Measurements from ENCODE around the gene PRKCH. TPM values are rescaled to one million over a fixed set of nuclear protein-coding genes. Genes with fewer than 3 reads are reported as not detected.

The PRKCH gene
- total RNA-seq, 1 donor from 2014 or later: 9.0 TPM

DNA sequence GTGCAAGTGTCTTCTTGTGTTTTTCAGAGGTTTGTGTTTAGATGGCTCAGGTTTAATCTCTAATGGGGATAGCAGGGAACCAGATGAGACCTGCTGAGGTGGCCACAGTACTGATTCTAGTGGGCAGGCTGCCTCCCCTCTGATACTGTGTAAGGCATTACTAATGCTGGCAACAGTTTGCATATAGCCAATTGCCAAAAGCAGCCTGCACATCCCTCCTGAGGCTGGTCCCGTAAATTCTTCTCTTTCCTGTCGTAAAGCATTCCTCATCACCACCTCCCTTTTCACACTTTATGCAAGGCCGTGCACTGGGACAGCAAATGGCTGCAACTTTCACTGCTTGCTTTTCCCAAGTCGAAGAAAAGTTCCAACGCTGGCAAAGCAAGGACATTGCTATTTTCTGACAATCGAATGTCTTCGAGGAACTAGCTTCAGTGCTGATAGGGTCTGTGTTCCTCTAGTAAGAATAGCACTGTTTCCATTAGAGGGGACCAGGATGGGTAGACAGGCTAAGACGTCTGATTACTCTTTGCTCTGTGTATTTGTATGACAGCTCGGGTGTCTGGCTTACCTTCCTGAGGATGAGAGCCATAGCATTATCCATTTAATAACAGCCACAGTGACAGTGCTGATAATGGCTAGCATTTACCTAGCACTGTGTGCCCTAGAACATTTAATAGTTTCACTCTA is 195.7 kb downstream of the PRKCH start:
- H3K27ac Mint-ChIP-seq: no peak overlapping the region

DNA sequence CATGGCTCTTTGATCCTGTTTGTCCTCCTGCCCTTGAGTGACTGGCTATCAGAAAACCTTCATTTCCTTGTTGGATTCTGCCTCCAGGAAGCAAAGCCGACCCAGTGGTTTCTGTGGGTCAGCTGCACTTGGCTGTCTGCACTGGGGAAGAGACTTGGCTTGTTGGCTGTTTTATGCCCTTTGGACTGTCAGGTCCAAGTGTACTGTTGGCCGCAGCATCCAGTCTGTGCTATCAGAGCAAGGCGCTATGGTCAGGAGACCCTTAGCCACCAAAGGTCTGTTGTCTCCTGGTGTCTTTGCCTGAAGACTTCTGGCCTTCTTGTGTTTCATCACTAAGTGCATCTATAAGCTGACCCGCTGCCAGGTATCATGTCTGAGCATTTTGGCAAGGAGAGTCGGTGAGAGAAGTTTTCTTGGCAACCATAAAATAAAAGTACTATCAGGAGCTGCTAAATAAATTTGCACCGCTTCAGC is 196.6 kb downstream of the PRKCH start:
- no peaks in the 10 kb centered on the region for H3K36me3 Mint-ChIP-seq
- DNase-seq (ENCODE audit: low spot score in 2 of 2, unreplicated experiment in 2 of 2): no peak

More for the DNA sequence above, 195.7 kb downstream of the PRKCH start:
- Mint-ChIP-seq H3K27me3 (ENCODE audit: low read depth) (no peaks in the 10 kb centered on the region), H3K4me1 (peaks cover 33% of the 10 kb centered on the region), H3K9me3 (no peaks in the 10 kb centered on the region), H3K4me3 (no peak overlapping the region), H3K36me3 (no peaks in the 10 kb centered on the region)
- DNase-seq (ENCODE audit: low spot score in 2 of 2, unreplicated experiment in 2 of 2): no peak
- TF ChIP-seq, protein P1, sequence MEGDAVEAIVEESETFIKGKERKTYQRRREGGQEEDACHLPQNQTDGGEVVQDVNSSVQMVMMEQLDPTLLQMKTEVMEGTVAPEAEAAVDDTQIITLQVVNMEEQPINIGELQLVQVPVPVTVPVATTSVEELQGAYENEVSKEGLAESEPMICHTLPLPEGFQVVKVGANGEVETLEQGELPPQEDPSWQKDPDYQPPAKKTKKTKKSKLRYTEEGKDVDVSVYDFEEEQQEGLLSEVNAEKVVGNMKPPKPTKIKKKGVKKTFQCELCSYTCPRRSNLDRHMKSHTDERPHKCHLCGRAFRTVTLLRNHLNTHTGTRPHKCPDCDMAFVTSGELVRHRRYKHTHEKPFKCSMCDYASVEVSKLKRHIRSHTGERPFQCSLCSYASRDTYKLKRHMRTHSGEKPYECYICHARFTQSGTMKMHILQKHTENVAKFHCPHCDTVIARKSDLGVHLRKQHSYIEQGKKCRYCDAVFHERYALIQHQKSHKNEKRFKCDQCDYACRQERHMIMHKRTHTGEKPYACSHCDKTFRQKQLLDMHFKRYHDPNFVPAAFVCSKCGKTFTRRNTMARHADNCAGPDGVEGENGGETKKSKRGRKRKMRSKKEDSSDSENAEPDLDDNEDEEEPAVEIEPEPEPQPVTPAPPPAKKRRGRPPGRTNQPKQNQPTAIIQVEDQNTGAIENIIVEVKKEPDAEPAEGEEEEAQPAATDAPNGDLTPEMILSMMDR (IDR thresholded peaks at IDR 0.05; ENCODE audit: unreplicated experiment): no peak

DNA sequence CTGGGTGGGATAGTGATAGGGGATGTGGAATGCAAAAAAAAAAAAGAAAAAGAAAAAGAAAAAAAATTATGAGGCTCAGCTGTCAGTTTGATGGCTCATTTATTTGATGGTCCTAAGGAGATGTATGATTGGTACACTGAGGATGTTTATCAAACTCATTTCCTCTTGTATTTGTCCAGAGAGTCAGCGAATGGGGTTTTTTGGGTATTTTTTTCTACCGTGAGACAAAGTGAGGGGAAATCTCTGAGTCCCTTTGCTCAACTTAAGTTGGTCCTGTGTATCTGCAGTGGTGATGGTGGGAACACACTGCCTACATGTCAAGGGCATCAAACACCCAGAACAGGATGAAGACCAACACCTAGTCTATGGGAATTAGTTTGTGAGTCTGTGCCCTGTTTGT is 197.0 kb downstream of the PRKCH start:
- Mint-ChIP-seq H3K4me3 (no peak overlapping the region), H3K36me3 (no peaks in the 10 kb centered on the region), H3K27ac (no peak overlapping the region), H3K27me3 (ENCODE audit: low read depth) (no peaks in the 10 kb centered on the region), H3K9me3 (no peaks in the 10 kb centered on the region), H3K4me1 (peaks cover 23% of the 10 kb centered on the region)
- DNase-seq (ENCODE audit: low spot score in 2 of 2, unreplicated experiment in 2 of 2): no peak
- TF ChIP-seq, protein P1 (IDR thresholded peaks at IDR 0.05; ENCODE audit: unreplicated experiment): no peak

More for the DNA sequence above, 196.6 kb downstream of the PRKCH start:
- Mint-ChIP-seq H3K27me3 (ENCODE audit: low read depth) (no peaks in the 10 kb centered on the region), H3K4me1 (peaks cover 27% of the 10 kb centered on the region), H3K9me3 (no peaks in the 10 kb centered on the region), H3K4me3 (no peak overlapping the region), H3K27ac (no peak overlapping the region)
- TF ChIP-seq, protein P1 (IDR thresholded peaks at IDR 0.05; ENCODE audit: unreplicated experiment): no peak

DNA sequence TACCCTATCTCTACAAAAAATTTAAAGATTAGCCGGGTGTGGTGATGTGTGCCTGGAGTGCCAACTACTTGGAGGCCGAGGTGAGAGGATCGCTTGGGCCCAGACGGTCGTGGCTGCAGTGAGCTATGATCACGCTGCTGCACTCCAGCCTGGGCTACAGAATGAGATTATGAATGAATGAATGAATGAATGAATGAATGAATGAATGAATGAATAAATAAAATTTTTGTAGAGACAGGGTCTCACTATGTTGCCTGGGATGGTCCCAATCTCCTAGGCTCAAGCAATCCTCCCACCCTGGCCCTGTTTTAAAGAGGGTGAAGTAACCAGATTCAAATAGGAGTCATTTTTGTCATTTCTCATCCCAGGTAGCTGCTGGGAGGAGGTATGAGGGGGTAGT is 197.7 kb downstream of the PRKCH start:
- peaks cover 21% of the 10 kb centered on the region for H3K4me1 Mint-ChIP-seq
- TF ChIP-seq, protein P1 (IDR thresholded peaks at IDR 0.05; ENCODE audit: unreplicated experiment): no peak
- H3K27ac Mint-ChIP-seq: no peak overlapping the region

DNA sequence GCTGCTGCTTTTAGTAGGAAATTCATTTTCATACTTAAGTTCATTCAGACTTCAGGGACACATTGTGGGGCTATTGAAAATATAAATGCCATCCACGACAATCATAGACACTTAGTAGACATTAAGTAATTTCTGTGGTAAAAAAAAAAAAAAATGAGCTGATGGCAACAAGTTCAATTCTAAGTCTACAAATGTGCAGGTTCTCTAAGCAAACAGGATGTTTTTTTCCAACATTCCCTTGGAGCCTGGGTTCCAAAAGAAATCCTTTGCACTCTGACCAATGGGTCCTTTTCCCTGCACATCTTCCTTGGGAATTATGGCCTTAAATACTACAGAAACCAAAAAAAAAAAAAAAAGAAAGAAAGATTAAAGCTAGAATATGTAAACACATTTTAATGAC is 198.4 kb downstream of the PRKCH start:
- Mint-ChIP-seq H3K27ac (no peak overlapping the region), H3K27me3 (ENCODE audit: low read depth) (no peaks in the 10 kb centered on the region), H3K9me3 (no peaks in the 10 kb centered on the region), H3K36me3 (no peaks in the 10 kb centered on the region), H3K4me1 (peaks cover 22% of the 10 kb centered on the region), H3K4me3 (no peak overlapping the region)
- DNase-seq (ENCODE audit: low spot score in 2 of 2, unreplicated experiment in 2 of 2): no peak
- TF ChIP-seq, protein P1 (IDR thresholded peaks at IDR 0.05; ENCODE audit: unreplicated experiment): no peak

More for the DNA sequence above, 197.7 kb downstream of the PRKCH start:
- no peaks in the 10 kb centered on the region for H3K9me3 Mint-ChIP-seq
- no peaks in the 10 kb centered on the region for H3K27me3 Mint-ChIP-seq (ENCODE audit: low read depth)
- no peak for DNase-seq (ENCODE audit: low spot score in 2 of 2, unreplicated experiment in 2 of 2)
- H3K36me3 Mint-ChIP-seq: no peaks in the 10 kb centered on the region
- no peak overlapping the region for H3K4me3 Mint-ChIP-seq
